Mesodermal cell (in vitro differentiated cells): ENCODE data around the gene ELF5.

Experiments
- H3K27ac ChIP-seq: 2 replicates; pipeline ENCODE4 v1.7.0; 2013; ENCODE audit warnings: mild to moderate bottlenecking, low read depth, low read length, moderate library complexity; ENCODE audit not compliant: severe bottlenecking
- H3K36me3 ChIP-seq: 2 replicates; pipeline ENCODE4 v1.7.1; 2013; ENCODE audit warnings: mild to moderate bottlenecking, low read length, moderate library complexity; ENCODE audit not compliant: control insufficient read depth, insufficient read depth
- H3K4me1 ChIP-seq: one replicate; pipeline ENCODE4 v1.7.1; 2013; ENCODE audit warnings: mild to moderate bottlenecking, low read length; ENCODE audit not compliant: insufficient read depth, control insufficient read depth, poor library complexity, severe bottlenecking
- H3K4me3 ChIP-seq: 2 replicates; pipeline ENCODE4 v1.7.0; 2013; ENCODE audit warnings: low read length, control low read depth, mild to moderate bottlenecking; ENCODE audit not compliant: insufficient read depth, poor library complexity, severe bottlenecking; ENCODE audit errors: extremely low read depth
- H3K9me3 ChIP-seq: 2 replicates; pipeline ENCODE4 v1.7.1; 2013; ENCODE audit warnings: mild to moderate bottlenecking, low read length, moderate library complexity; ENCODE audit not compliant: control insufficient read depth
- WGBS, 2 experiments: methylation state at CpG; one replicate each; pipeline ENCODE4 v1.1.5; 2013; ENCODE audit warnings: missing lambda C conversion rate in 2 of 2; ENCODE audit not compliant: insufficient coverage in 2 of 2; 5-methylcytosine and 5-hydroxymethylcytosine counted together

Gene ELF5

DNA sequence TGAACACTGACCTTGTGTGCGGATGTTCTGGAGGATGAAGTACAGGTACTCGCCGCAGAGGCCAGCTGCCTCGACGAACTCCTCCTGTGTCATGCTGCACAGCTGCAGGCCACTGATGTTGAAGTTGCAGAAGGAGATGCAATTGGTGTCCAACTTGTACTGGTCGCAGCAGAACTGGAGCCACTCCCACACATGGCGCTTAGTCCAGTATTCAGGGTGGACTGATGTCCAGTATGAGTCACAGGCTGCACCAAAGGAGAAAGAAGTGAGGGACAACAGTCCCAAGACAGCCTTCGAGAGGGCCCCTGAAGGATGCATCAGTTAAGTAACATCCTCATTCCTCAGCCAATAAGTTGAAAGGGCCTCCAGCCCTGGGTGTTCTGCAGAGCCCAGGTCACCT lies 20.1 kb downstream of the ELF5 start:
- WGBS, 2 experiments = 90 to 93% methylated on average over 7 to 8 of the region's 8 CpGs
- Histone ChIP-seq H3K36me3 (no peaks in the 10 kb centered on the region), H3K9me3 (no peaks in the 10 kb centered on the region)

DNA sequence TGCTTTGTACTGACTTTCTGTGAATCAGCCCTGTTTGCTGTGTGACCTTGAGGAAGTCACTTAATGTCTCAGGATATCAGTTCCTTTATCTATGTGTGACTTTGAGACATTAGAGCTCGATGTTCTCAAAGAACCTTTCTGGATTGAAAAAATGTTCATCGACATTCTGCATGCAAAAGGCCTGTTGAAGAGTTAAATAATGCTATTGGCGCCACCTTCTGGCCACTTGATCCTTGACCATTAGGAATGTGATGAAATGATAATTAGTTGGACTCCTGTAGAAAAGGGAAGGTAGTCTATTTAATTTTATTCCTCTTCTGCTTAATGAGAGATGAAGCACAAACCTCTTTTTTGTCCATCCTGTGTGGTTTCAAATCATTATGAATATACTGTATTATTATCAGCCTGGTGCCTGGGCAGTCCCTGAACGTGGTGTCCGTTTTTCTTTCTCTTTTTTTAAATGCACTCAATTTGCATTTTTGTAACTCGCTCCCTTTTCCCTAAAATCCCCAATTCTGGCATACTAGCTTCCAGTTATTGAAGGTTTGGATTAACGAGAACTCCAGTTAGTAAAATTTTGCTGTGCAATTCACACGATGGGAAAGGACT lies 20.7 kb downstream of the ELF5 start:
- Histone ChIP-seq H3K4me1 (peaks cover 6% of the 10 kb centered on the region), H3K36me3 (no peaks in the 10 kb centered on the region), H3K9me3 (no peaks in the 10 kb centered on the region), H3K4me3 (no peak overlapping the region), H3K27ac (no peak overlapping the region)
- 47 to 65% methylated on average over 6 to 8 of the region's 8 CpGs for WGBS, 2 experiments

More for the DNA sequence above, 20.1 kb downstream of the ELF5 start:
- no peak overlapping the region for H3K4me3 ChIP-seq
- peaks cover 6% of the 10 kb centered on the region for H3K4me1 ChIP-seq
- no peak overlapping the region for H3K27ac ChIP-seq

DNA sequence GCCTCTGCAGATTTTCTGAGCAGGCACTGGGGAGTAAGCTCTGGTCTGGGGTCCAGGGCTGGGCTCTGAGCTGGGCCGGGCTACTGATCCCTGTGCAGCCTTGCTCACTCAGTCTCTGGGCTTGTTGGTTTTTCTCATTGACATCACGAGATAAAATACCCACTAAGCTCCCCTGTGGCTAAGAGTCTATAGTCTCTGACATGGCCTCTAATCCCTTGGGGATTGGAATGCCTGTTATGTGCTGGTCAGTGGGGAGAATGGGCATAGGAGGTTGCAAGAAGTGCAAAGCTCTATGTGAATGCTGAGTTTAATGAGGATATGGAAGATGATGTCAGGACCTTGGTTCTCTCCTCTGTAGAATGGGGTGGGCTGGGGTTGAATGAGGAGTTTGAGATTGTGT lies 23.3 kb downstream of the ELF5 start:
- no peaks in the 10 kb centered on the region for H3K4me1 ChIP-seq
- no peak overlapping the region for H3K27ac ChIP-seq
- WGBS, 2 experiments = 83% methylated on average over 1 of the region's 2 CpGs; no CpG with 5 or more reads in 1 of the 2 experiments
- no peaks in the 10 kb centered on the region for H3K9me3 ChIP-seq
- H3K36me3 ChIP-seq = no peaks in the 10 kb centered on the region
- no peak overlapping the region for H3K4me3 ChIP-seq

DNA sequence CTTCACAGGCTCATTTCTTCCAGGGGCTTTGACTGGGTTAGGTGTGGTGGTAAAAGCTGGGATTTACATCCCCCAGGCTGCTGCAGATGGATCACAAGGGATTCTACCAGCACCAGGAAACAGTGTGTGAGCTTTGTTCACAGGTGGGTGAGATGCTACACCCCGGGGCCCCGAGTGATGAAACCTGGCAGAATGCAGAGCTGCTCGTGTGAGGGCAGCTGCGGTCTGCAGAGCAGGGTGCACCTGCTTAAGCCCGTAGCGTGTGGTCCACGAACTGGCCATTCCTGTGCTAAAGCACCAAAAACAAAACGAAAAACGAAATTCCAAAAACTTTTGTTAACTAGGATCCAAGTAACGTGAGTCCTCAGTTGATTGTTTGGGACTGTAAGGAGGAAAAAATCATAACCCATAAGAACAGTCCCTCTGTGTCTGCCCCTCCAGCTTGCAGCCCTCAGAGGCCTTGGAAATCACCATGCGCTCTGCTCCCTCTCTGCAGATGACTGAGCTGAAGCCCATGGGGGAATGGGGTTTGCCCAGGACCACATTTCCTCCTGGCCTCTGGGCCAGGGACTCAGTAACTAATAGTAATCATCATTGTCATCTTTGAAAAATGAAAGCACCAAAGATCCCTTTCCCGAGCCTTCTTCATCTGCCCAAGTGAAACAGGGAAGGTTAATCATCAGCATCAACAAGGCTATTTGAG lies 24.6 kb downstream of the ELF5 start:
- Histone ChIP-seq H3K4me3 (no peak overlapping the region), H3K27ac (no peak overlapping the region), H3K4me1 (no peaks in the 10 kb centered on the region), H3K36me3 (no peaks in the 10 kb centered on the region), H3K9me3 (no peaks in the 10 kb centered on the region)
- 89 to 96% methylated on average over 9 to 11 of the region's 12 CpGs for WGBS, 2 experiments

DNA sequence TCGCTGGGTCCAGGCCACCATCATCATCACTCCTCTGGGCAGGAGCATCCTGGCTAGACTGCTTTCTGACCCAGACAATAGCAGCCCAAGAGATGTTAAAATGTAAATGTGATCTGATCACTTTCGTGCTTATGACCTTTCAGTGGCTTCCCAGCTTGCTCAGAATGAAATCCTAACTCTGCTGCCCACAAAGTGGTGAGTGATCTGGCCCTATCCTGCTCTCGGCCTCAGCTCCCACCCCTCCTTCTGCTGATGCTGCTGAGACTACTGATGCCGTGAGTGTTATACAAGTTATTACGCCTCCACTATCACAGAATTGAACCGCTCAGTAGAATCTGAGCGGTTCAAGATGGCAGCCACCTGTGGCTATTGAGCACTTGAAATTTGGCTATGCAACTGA lies 26.2 kb downstream of the ELF5 start:
- H3K4me1 ChIP-seq = no peaks in the 10 kb centered on the region
- no peaks in the 10 kb centered on the region for H3K36me3 ChIP-seq
- 87 to 94% methylated on average over 3 to 6 of the region's 7 CpGs for WGBS, 2 experiments
- H3K27ac ChIP-seq = no peak overlapping the region
- H3K4me3 ChIP-seq = no peak overlapping the region
- no peaks in the 10 kb centered on the region for H3K9me3 ChIP-seq

DNA sequence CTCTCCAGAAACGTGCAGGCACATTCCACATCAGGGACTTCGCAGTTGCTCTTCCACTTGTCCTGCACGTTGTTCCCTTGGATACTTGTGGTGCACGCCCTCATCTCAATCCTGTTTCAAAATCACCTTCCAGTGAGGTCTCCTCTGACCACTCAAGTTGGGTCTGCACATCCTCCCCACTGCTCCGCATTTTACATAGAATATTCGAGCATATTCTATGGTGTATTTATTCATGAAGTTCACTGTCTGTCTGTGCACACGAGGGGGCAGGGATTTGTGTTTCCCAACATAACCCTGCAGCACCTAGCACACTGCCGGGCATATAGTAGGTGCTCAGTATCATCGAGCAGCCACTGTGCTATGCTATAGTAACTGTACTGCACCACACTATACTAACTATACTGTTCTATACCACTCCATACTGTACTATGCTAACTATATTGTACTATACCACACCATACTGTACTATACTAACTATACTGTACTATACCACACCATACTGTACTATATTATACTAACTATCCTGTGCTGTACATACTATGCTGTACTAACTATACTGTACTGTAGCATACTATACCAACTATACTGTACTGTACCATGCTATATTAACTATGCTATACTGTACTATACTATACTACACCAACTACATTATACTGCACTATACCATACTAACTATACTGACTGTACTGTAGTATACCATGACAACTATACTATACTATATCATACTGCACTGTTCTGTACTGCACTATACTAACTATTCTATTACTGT lies 30.3 kb downstream of the ELF5 start:
- 85 to 91% methylated on average over 8 of the region's 9 CpGs for WGBS, 2 experiments
- H3K4me3 ChIP-seq = no peak overlapping the region
- H3K27ac ChIP-seq = no peak overlapping the region
- H3K36me3 ChIP-seq = no peaks in the 10 kb centered on the region
- no peaks in the 10 kb centered on the region for H3K9me3 ChIP-seq
- H3K4me1 ChIP-seq = no peaks in the 10 kb centered on the region

DNA sequence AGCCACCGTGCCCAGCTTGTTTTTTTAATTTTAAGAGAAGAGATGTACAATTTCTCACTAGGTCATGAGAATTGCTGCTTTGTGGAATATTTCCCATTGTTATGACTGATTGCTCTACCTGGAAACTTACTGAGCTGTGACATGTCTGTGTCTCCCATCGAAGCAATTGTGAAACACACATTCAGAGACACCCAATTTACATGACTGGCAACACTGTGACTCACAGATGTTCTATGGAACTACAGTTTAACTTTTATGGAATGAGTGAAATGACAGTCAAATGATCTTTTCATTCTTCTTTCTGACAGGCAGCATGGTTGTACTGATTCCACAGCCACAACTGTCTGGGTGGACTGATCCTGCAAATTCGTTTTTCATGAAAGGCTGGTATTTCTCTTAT lies 32.3 kb downstream of the ELF5 start:
- Histone ChIP-seq H3K27ac (no peak overlapping the region), H3K36me3 (no peaks in the 10 kb centered on the region), H3K9me3 (no peaks in the 10 kb centered on the region), H3K4me3 (no peak overlapping the region), H3K4me1 (no peaks in the 10 kb centered on the region)
- WGBS, 2 experiments = 71% methylated on average over 1 of the region's 3 CpGs; no CpG with 5 or more reads in 1 of the 2 experiments

DNA sequence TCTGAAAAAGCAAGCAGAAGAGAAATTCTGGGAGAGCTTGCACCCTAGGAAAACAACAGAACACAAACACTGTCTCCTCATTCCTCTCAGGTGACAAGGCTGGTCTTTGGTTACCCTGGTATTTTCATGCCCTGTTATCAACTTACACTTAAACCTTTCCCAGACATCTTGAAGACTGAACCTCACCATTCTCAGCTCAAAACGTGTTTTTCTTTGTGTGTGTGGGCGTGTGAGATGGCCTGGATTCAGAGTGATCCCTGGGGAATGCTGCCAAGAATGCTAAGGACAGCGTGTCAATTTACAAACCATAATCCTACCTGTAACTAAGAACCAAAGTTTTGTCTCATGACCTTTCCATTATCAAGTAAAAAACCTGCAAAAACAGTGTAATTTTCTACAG lies 33.3 kb downstream of the ELF5 start:
- H3K27ac ChIP-seq = no peak overlapping the region
- H3K4me3 ChIP-seq = no peak overlapping the region
- WGBS, 2 experiments = 60 to 100% methylated on average over 1 of the region's 3 CpGs

DNA sequence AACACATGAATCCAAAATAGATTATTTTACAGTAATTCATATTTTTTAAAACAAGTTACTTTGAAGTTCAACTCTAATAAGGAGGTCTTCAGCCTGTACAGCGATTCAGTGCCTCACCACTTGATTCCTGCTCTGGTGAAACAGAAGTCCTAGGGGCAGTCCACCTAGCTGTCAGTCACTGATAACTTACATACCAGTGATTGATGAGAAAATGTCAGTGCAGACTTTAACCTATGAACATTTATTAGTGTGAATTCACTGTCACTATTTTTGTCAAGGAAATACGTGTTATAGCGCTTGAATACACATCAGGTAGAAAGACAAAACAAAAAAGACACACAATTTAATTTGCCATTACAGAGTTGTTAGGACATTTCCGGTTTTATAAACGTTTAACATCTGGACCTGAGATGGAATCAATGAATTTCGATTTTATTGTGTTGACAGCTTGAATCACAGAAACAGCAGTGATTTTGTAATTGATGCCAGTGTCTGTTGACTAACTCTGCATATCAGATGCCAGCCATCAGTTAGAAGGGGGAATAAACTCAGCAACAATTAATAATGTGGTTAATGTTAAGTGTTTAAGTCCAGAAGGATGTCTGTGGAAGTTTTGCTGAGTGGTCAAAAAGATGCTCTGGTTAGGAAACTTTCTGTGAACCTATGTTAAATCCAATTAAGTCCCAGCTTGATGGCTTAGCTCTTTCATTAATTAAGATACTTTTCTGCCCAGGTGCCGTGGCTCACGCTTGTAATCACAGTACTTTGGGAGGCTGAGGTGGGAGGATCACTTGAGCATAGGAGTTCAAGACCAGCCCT lies 34.5 kb downstream of the ELF5 start:
- H3K4me3 ChIP-seq = no peak overlapping the region
- H3K9me3 ChIP-seq = no peaks in the 10 kb centered on the region
- H3K4me1 ChIP-seq = no peaks in the 10 kb centered on the region
- no peak overlapping the region for H3K27ac ChIP-seq
- H3K36me3 ChIP-seq = no peaks in the 10 kb centered on the region
- WGBS, 2 experiments = 80 to 87% methylated on average over 3 to 5 of the region's 8 CpGs

More for the DNA sequence above, 33.3 kb downstream of the ELF5 start:
- Histone ChIP-seq H3K36me3 (no peaks in the 10 kb centered on the region), H3K9me3 (no peaks in the 10 kb centered on the region), H3K4me1 (no peaks in the 10 kb centered on the region)

DNA sequence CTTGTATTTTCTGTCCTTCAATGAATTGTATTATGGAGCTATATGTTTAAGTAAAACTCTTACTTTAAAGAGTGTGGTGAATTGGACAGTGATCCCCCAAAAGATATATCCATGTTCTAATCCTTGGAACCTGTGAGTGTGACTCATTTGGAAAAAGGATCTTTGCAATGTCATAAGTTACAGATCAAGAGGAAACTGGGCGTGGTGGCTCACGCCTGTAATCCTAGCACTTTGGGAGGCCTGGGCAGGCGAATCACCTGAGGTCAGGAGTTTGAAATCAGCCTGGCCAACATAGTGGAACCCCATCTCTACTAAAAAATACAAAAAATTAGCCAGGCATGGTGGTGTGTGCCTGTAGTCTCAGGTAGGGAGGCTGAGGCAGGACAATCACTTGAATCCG lies 36.7 kb downstream of the ELF5 start:
- Histone ChIP-seq H3K4me3 (no peak overlapping the region), H3K27ac (no peak overlapping the region), H3K4me1 (no peaks in the 10 kb centered on the region), H3K9me3 (no peaks in the 10 kb centered on the region), H3K36me3 (no peaks in the 10 kb centered on the region)
- 100% methylated on average over 1 of the region's 4 CpGs; no CpG with 5 or more reads in 1 of the 2 experiments for WGBS, 2 experiments
